Neutrophil (primary cell): Measurements from ENCODE around the gene ATP6V0C.

Experiments used
- H3K27ac ChIP-seq: fragments of 200-600 bp; sonication (generic); 2 replicates; pipeline ENCODE4 v1.5.1; 2016; ENCODE audit warnings: mild to moderate bottlenecking, moderate library complexity
- H3K27me3 ChIP-seq: fragments of 200-600 bp; sonication (generic); 2 replicates; pipeline ENCODE4 v1.6.0; 2016; ENCODE audit warnings: mild to moderate bottlenecking
- H3K36me3 ChIP-seq: fragments of 200-600 bp; sonication (generic); 2 replicates; pipeline ENCODE4 v1.5.1; 2017
- H3K4me1 ChIP-seq, 2 experiments: fragments of 200-600 bp in 1 of 2; sonication (generic) in 1 of 2; 1 replicate in 1 of 2; 2 replicates in 1 of 2; pipeline versions ENCODE4 v1.5.1 to v1.6.1; 2013 to 2016; ENCODE audit warnings: low read depth in 1 of 2, low read length in 1 of 2, mild to moderate bottlenecking in 1 of 2, moderate library complexity in 1 of 2; ENCODE audit not compliant: control insufficient read depth in 1 of 2, insufficient read depth in 1 of 2
- H3K4me3 ChIP-seq, 2 experiments: fragments of 200-600 bp in 1 of 2; sonication (generic) in 1 of 2; 1 replicate in 1 of 2; 2 replicates in 1 of 2; pipeline ENCODE4 v1.5.1; 2013 to 2016; ENCODE audit warnings: low read depth in 1 of 2, low read length in 1 of 2, mild to moderate bottlenecking in 1 of 2, moderate library complexity in 1 of 2
- H3K9me3 ChIP-seq: fragments of 200-600 bp; sonication (generic); 2 replicates; pipeline ENCODE4 v1.5.1; 2016
- TF ChIP-seq, protein P1 (sequence below): fragments of 200-600 bp; sonication (generic); IDR thresholded peaks from 2 replicates; pipeline ENCODE4 v1.5.1; 2016; ENCODE audit warnings: antibody characterized with exemption

The ATP6V0C gene

DNA sequence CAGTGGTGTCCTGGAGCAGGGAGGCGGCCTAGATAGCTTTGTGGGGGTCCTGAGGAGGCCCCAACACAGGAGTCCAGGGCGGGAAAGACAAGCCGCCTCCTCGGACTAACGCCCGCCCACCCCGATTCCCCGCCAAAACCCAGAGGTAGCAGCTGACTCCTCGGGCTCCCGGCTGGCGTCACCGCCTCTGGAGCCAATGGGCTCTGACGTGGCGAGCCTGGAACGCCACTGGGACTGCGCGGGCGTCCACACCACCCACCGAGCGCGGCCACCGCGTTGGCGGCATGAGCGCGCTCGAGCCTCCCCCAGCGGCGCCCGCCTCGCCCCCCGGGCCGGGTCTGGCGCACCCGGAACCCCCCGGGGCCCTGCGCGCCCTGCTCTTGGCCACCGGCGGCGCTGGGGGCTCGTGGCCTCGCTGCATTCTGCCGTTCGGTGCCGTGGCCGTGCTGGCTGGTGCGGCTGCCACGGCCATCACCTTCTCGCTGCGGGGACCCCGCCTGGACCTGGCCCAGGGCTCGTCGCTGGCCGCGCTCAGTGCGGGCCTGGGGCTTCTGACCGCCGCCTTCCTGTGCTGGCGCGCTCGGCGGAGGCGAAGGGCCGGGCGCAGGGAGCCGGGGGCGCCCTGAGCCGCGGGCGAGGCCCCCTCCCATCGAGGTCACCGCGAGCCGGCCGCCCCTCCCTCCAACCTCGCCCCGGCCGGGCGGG lies 46.1 kb upstream of the ATP6V0C start:
- Histone ChIP-seq H3K27ac (no peak overlapping the region), H3K4me1 (peaks cover 4 to 23% of the 10 kb centered on the region in 2 experiments), H3K9me3 (no peaks in the 10 kb centered on the region), H3K27me3 (peaks cover 74% of the 10 kb centered on the region), H3K4me3 (no peak overlapping the region), H3K36me3 (no peaks in the 10 kb centered on the region)
- TF ChIP-seq, protein P1, sequence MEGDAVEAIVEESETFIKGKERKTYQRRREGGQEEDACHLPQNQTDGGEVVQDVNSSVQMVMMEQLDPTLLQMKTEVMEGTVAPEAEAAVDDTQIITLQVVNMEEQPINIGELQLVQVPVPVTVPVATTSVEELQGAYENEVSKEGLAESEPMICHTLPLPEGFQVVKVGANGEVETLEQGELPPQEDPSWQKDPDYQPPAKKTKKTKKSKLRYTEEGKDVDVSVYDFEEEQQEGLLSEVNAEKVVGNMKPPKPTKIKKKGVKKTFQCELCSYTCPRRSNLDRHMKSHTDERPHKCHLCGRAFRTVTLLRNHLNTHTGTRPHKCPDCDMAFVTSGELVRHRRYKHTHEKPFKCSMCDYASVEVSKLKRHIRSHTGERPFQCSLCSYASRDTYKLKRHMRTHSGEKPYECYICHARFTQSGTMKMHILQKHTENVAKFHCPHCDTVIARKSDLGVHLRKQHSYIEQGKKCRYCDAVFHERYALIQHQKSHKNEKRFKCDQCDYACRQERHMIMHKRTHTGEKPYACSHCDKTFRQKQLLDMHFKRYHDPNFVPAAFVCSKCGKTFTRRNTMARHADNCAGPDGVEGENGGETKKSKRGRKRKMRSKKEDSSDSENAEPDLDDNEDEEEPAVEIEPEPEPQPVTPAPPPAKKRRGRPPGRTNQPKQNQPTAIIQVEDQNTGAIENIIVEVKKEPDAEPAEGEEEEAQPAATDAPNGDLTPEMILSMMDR = no peak

DNA sequence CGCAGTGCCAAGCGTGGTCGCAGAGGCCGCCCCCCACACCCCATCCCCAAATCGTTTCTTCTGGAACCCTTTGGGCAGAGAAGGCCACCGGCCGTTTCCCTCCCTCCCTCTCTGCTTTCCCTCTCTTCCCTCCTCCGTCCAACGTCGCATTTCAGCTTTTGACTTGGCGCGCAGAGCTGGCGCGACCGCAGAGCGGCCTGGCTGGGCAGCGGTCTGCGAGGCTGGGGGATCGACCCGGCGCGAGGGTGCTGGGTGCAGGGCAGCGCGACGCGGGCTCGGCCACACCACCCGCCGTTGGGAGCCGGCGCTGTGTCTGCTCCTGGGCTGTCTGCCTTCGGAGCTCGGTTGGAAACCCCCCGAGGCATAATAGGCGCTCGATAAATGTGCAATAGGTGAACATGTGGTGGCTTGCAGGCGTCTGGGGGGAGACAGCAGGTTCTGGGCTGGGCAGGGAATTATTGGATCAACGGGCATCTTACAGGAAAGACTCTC lies 45.5 kb upstream of the ATP6V0C start:
- no peaks in the 10 kb centered on the region for H3K36me3 ChIP-seq
- H3K4me1 ChIP-seq = peaks cover 8 to 25% of the 10 kb centered on the region in 2 experiments
- TF ChIP-seq, protein P1 = no peak
- no peak overlapping the region for H3K27ac ChIP-seq
- no peaks in the 10 kb centered on the region for H3K9me3 ChIP-seq
- no peak overlapping the region for H3K4me3 ChIP-seq
- H3K27me3 ChIP-seq = peaks cover 80% of the 10 kb centered on the region

DNA sequence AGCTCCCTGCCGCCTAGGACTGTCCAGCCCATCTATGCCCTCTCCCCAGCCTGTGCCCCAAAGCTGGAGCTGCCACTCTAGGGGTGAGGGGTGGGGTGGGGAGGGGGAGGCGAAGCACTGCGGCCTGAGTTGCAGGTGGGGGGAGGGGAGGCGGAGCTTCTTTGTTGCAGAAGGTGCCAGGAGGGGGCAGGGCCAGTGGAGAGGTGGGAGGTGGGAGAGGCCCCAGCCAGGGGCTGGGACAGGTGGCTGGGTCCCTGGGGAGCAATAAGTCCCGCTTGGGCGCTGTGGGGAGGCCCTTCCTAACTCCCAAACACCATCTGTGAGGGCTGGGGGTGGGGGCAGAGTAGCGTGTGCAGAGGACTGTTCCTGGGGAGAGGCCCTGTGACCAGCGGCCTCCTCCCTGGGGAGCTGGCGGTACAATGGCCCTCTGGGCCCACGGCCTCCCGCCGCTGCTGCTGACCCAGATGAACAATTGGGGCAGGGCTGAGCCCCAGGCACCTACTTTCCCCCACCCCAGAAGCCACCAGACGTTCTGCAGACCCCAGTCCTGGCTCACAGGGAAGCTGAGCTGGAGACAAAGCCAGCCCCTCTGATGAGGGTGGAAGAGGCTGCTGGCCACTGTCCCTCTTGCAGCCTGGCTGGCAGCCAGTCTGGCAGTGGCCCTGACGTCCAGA lies 44.9 kb upstream of the ATP6V0C start:
- Histone ChIP-seq H3K27ac (no peak overlapping the region), H3K9me3 (no peaks in the 10 kb centered on the region), H3K27me3 (peaks cover 86% of the 10 kb centered on the region), H3K36me3 (no peaks in the 10 kb centered on the region), H3K4me3 (no peak overlapping the region), H3K4me1 (peaks cover 12 to 30% of the 10 kb centered on the region in 2 experiments)
- TF ChIP-seq, protein P1 = no peak

DNA sequence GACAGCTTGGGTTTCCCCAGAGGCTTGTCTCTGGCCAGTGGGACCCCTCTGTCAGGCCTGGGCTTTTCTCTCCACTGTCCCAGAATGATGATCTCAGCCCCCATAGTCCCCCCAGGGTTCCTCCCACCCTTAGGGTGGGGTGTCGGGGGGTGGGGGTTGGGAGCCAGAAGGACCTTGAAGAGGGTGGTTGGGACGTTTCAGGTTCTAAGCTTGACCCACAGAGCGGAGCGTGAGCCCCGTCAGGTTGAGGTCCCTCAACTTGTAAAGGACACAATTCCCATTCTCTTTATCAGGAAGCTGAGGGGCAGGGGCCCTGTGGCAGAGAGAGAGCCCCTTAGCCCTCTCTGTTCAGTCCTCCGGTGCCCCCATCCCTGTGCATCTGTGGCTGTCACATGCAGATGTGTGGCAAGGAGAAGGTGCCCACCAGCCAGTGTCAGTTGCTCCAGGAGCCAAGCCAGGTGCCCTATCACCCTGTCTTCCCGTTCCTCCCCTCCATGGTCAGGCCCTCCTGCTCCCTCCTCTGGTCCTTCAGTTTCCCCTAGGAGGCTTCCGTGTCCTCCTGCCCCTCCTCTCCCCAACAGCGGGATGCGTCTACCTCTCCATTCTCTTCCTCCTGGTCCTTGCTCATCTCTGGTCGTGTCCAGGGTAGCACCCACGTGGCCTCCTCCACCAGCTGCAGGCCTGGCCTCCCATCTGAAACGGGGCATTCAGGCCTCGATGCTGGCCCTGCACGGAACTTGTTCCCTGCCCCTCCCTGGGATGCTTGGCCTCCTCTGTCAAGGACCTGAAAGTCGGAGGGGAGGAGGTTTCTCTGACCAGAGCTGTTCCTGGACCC lies 44.1 kb upstream of the ATP6V0C start:
- H3K27me3 ChIP-seq = peaks cover 94% of the 10 kb centered on the region
- TF ChIP-seq, protein P1 = no peak
- H3K4me1 ChIP-seq = peaks cover 19 to 37% of the 10 kb centered on the region in 2 experiments

DNA sequence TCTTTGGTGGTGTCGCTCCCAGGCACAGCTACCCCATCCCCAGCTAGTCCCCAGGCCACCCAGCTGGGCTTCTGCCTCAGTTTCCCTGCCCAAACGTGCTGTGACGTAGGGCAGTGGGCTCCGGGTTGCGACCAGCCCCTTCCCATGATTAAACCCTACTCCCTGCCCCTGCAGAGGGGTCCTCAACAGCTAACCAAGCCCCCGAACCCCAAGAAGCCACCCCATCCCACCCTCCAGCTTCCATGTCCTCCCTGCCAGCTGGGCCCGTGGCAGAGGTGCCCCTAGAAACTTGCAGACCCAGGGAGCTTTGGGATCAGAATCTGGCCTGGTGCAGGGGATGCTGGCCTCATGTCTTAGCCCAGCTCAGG lies 43.5 kb upstream of the ATP6V0C start:
- Histone ChIP-seq H3K27me3 (peaks cover 96% of the 10 kb centered on the region), H3K36me3 (no peaks in the 10 kb centered on the region), H3K4me3 (no peak overlapping the region), H3K27ac (no peak overlapping the region), H3K4me1 (peaks cover 20 to 39% of the 10 kb centered on the region in 2 experiments), H3K9me3 (no peaks in the 10 kb centered on the region)
- TF ChIP-seq, protein P1 = no peak

More for the DNA sequence above, 44.1 kb upstream of the ATP6V0C start:
- Histone ChIP-seq H3K36me3 (no peaks in the 10 kb centered on the region), H3K9me3 (no peaks in the 10 kb centered on the region), H3K4me3 (no peak overlapping the region), H3K27ac (no peak overlapping the region)
